Occipital lobe (tissue), 3 donors: Measurements from ENCODE around the gene PGAP3. TPM values are rescaled to one million over a fixed set of nuclear protein-coding genes. Genes with fewer than 3 reads are reported as not detected.

Source experiments
- DNase-seq: peaks from one replicate; lab custom pipeline; 2025; lab: John Stamatoyannopoulos, UW
- small RNA-seq: library from RNA; depleted of rRNA; stranded (forward); fragments of <200 nt; gene quantifications from one replicate; pipeline ENCODE3, GENCODE V24; 2014
- total RNA-seq: library from RNA; depleted of rRNA; stranded (reverse); fragments of >200 nt; gene quantifications from one replicate; pipeline ENCODE4 v1.2.3, GENCODE V29; 2014

PGAP3 gene
- total RNA-seq, 1 donor from 2014 or later, result 8.9 TPM

- no peak for DNase-seq
Observed at GRCh38 chr17:39624313-39624712, 63.5 kb downstream of the PGAP3 start.

DNA sequence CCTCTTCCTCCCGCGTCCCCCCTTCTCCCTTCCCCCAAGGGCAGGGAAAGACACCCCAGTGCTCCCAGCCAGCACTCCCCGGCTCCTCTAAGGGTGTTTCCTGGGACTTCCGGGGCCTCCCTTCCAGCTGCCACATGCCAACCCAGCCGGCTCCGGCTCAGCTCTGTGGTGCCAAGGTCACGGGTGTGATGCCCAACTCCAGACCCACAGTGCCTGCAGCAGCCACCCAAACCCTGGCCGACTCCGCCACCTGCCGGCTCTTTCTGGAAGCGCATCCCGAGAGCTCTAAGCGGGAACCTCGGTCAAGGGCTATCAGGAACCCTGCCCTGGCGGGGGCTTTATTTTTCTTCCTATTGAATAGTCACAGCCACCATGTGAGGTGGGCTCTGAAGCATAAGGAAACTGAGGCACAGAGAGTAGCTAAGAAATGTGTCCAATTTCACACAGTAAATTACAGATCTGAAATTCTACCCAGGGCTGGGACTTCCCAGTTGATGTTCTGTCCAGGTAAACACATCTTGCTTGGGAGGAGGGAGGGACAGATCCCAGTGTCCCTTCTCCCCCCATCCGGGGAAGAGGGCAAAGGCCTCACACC is 64.4 kb downstream of the PGAP3 start:
- peak; percentile 85 for DNase-seq

GRCh38 chr17:39622380-39623006 is 65.4 kb downstream of the PGAP3 start:
- no peak for DNase-seq

- DNase-seq, result peak; percentile 79
Observed at GRCh38 chr17:39621523-39622379, 66.1 kb downstream of the PGAP3 start.

Small RNAs within 50 kb of the gene (small RNA-seq; reads per million reads assigned to genes)
- gene MIR4728, result not detected

Other genes starting within 250 kb of the PGAP3 start
- gene MED1, start 236.8 kb downstream of the PGAP3 start, total RNA-seq, result 30.7 TPM
- gene CDK12, start 226.6 kb downstream of the PGAP3 start, total RNA-seq, result 21.5 TPM
- gene NEUROD2, start 80.1 kb downstream of the PGAP3 start, total RNA-seq, result 70.3 TPM
- 8.1 TPM for gene PPP1R1B, start 61.1 kb downstream of the PGAP3 start, total RNA-seq
- 16.2 TPM for gene STARD3, start 50.9 kb downstream of the PGAP3 start, total RNA-seq
- gene TCAP, start 22.7 kb downstream of the PGAP3 start, total RNA-seq, result 0.47 TPM
- gene PNMT, start 19.6 kb downstream of the PGAP3 start, total RNA-seq, result 2.2 TPM
- gene ERBB2, start 12.0 kb upstream of the PGAP3 start, total RNA-seq, result 10.1 TPM
- gene MIEN1, start 42.5 kb upstream of the PGAP3 start, total RNA-seq, result 10.1 TPM
- not detected for gene GRB7, start 49.9 kb upstream of the PGAP3 start, total RNA-seq
- gene IKZF3, start 176.3 kb upstream of the PGAP3 start, total RNA-seq, result 0.16 TPM
- gene ZPBP2, start 180.1 kb upstream of the PGAP3 start, total RNA-seq, result not detected
- 7.6 TPM for gene GSDMB, start 230.6 kb upstream of the PGAP3 start, total RNA-seq
- gene ORMDL3, start 239.5 kb upstream of the PGAP3 start, total RNA-seq, result 51.2 TPM
- not detected for gene LRRC3C, start 239.7 kb upstream of the PGAP3 start, total RNA-seq